Lung microvascular endothelial cell (primary cell): Measurements from ENCODE around the gene CSNK1A1L. TPM values are rescaled to one million over a fixed set of nuclear protein-coding genes. Genes with fewer than 3 reads are reported as not detected.
"Not testable (repeated sequence)": the region's sequence is repeated elsewhere in the genome, so short reads cannot be mapped to it uniquely, and the experiment has no call there.

Experiments used
- DNase-seq, 2 donors: peaks; one replicate each; pipeline versions ENCODE4 v3.0.0 to v3.0.0-alpha.2; 2010; ENCODE audit warnings: low read depth in 2 of 2
- total RNA-seq: library from RNA; depleted of rRNA; stranded (reverse); fragments of >200 nt; gene quantifications from 2 replicates; pipeline ENCODE4 v1.2.1, GENCODE V29; 2014

The CSNK1A1L gene
- total RNA-seq, 1 donor from 2014 or later: not detected

DNA sequence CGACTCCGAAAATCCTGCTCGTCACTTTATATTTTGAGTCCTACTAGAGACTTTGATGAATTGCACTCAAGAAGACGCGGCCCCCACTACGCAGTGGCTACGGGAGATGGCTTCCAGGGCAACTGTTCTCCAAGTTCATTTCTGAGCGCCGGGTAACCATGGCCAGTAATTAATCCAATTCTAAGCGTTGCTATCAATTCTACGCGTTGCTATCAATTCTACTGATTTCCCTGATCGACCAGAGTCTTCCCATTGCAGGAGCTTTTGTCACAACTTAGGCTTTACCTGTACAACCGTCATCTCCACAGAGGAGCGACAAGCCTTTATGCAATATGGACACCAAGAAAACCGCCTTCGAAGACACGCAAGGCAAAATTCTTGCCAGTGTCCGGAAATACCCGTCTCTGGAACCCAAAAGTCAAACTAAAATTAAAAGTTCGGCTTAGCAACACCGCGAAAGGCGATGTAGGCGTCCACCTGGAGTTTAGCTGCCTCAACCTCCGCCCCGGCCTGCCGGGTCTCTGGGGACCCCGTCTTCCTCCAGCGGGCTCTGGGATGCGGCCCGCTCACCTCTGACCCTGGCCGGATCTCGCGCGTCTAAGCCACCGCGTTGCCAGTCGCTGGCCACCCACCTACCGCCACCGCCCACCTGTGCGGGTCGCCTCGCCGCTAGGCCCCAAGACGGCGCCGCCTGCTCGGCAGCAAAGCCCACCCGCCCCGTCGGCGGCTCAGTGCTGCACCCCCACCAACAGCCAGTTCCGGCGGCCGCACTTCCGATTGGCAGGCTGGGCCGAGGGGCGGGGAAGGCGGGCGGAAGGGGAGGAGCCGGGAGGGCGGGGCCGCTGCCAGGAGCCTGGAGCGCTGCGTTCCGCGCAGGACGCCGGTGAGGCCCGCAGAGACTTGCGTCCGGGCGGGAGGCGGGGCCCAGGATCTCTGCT, 46.3 kb downstream of the CSNK1A1L start, which contains the start of gene SUPT20H:
SUPT20H (minus strand) TSS at position 779 of the 938 bp plus-strand sequence. CDS start 8,198 bp downstream, outside the sequence.
- peak; percentile 93 for DNase-seq

DNA sequence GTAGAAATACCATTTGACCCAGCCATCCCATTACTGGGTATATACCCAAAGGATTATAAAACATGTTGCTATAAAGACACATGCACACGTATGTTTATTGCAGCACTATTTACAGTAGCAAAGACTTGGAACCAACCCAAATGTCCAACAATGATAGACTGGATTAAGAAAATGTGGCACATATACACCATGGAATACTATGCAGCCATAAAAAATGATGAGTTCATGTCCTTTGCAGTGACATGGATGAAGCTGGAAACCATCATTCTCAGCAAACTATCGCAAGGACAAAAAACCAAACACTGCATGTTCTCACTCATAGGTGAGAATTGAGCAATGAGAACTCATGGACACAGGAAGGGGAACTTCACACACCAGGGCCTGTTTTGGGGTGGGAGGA, 49.2 kb downstream of the CSNK1A1L start:
- DNase-seq: not testable (repeated sequence)

Other genes starting within 250 kb of the CSNK1A1L start
- gene SMAD9, start 185.4 kb downstream of the CSNK1A1L start, total RNA-seq: 9.4 and 14.3 TPM in 2 replicates
- gene ALG5, start 106.3 kb downstream of the CSNK1A1L start, total RNA-seq: 29.0 and 52.8 TPM in 2 replicates
- gene EXOSC8, start 104.9 kb downstream of the CSNK1A1L start, total RNA-seq: 15.9 and 24.0 TPM in 2 replicates
- gene SUPT20H, start 46.0 kb downstream of the CSNK1A1L start, total RNA-seq: 20.7 and 26.0 TPM in 2 replicates